NCI-H2196 (cell line): ENCODE data around the gene EGFLAM.
"Not testable (repeated sequence)": the region's sequence is repeated elsewhere in the genome, so short reads cannot be mapped to it uniquely, and the experiment has no call there.

Source experiments
- DNase-seq: peaks from one replicate; lab custom pipeline; 2025; ENCODE audit not compliant: unreplicated experiment; lab: John Stamatoyannopoulos, UW

Gene EGFLAM

DNA sequence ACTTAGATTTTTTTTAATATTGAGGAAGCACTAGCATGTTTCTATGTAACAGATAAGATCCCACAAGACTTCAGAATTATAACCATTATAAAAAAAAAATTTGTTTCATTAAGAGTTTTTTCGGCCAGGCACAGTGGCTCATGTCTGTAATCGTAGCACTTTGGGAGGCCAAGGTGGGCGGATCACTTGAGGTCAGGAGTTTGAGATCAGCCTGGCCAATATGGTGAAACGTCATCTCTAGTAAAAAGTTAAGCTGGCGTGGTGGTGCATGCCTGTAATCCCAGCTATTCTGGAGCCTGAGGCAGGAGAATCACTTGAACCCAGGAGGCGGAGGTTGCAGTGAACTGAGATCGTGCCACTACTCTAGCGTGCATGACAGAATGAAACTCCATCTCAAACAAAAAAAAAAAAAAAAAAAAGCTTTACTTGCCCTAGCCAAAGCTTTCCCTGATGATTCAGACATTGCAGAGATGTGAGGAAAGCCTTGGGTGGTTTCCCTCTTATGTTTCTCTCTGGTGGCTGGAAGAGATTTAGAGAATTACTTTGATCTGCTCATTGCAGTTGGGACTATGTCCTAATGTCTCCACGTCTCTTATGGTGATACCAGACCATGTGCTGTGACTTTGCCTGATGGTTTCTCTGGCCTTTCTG is 65.4 kb downstream of the EGFLAM start:
- no peak for DNase-seq

DNA sequence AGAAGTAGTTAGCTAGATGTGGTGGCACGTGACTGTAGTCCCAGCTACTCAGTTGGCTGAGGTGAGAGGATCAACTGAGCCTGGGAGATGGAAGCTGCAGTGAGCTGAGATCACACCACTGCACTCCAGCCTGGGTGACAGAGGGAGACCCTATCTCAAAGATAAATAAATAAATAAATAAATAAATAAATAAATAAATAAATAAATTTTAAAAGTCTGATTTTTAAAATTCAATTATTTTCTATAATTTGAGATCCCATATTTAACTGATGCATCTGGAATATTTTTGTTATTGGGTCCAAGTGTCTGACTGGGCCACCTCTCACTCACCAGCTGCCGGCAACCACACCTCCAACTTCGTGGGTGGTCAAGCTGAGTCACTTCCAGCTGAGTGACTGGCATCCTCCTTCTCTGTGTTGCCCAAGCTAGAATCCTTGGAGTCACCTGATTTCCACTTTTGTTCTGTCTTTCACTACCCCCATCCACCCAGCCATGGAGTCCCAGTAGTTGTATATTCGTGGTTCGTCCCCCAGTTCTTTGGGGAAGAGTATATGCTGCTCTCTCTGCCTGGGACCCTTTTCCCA is 70.9 kb downstream of the EGFLAM start:
- DNase-seq, result no peak

DNA sequence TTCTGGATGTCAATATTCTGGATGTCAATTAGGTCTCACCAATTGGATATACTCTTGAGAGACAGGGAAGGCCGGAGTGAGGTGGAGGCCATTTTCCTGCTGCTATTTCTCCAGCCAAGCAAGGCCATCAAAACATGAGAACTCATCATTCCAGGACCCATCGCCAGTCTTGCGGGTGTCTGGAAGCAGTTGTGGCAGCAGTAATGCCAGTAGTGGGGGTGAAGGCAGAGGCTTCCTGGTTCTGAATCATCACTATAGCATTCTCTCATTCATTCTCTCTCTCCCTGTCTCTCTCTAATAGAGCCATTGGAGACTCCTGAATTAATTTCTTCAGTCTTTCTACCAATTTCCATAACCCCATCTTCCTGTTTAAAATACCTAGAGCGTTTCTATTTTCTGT is 71.8 kb downstream of the EGFLAM start:
- no peak for DNase-seq

DNA sequence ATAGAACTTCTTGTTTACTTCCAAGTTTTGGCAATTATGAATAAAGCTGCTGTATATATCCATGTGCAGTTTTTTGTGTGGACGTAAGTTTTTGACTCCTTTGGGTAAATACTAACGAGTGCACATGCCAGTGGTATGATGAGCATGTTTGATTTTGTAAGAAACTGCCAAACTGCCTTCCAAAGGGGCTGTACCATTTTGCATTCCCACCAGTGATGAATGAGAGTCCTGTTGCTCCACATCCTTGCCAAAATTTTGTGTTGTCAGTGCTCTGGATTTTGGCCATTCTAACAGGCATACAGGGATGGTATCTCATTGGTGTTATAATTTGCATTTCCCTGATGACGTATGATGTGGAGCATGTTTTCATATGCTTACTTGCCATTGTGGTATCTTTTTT is 73.5 kb downstream of the EGFLAM start:
- DNase-seq, result no peak

DNA sequence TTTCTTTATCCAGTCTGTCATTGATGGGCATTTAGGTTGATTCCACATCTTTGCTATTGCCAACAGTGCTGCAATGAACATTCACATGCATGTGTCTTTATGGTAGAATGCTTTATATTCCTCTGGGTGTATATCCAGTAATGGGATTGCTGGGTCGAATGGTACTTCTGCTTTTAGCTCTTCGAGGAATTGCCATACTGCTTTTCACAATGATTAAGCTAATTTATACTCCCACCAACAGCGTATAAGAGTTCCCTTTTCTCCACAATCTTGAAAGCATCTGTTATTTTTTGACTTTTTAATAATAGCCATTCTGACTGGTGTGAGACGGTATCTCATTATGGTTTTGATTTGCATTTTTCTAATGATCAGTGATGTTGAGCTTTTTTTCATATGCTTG is 74.8 kb downstream of the EGFLAM start:
- DNase-seq, result not testable (repeated sequence)

DNA sequence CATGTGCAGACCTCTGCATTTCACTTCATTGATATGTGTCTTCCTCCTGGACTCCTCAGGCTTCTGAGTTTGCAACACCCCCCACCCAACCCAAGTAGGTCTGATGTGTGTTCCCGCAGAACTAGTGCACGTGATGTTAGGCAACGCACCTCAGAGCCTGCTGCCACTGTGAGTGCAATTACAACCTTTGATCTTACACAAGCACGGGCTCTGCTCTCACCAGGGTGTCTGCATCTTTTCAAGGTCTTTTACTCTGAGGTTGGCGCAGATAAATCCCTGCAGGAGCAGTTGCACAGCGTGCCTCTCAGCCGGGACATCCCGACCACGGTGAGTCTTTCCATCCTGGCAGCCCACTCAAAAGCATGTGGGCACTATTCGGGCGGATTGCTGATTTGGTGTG is 80.1 kb downstream of the EGFLAM start:
- DNase-seq, result no peak

DNA sequence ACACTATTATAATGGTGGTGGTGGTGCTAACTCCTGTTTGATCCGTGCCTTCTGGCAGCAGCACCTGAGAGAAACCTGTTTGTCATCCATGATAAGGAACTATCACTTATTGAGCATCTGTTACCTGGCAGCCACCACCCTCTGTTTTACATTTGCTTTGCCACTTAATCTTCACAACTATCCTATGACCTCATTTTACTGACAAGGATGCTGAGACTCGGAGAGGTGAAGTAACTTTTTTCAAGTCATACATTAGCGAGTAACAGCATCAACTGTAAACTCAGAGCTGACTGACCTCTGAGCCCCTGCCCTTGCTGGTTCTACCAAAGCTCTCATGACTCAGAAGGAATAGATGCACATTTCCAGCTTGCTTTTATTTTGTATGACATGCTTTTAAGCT is 81.1 kb downstream of the EGFLAM start:
- DNase-seq, result no peak

DNA sequence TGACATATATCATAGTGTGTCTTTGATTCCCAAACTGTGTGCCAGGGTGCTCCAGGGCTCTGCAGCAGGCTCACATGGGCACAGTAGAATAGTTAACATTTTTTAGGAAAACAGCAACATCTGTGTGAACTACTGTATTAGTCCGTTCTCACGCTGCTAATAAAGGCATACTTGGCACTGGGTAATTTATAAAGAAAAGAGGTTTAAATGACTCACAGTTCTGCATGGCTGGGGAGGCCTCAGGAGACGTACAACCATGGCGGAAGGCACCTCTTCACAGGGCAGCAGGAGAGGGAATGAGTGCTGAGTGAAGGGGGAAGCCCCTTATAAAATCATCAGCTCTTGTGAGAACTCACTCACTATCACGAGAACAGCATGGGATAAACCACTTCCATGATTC is 82.7 kb downstream of the EGFLAM start:
- no peak for DNase-seq

DNA sequence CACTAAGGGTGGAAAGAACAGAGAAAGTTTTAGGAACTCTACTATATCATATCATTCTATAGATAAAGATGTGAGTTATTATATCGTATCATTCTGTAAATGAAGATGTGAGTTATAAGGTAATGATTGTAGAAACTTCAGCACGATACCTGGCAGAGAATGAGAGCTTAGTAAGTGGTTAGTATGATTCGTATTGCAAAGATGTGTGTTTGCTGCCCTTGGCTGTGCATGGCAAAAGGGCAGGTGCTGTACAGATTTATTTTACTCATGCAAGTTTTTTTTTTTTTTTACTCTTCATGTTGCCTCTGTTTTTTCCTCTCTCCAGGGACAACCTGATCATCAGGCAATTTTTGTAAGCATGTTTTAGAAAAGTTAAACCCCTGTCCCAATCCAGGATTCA is 83.3 kb downstream of the EGFLAM start:
- no peak for DNase-seq

DNA sequence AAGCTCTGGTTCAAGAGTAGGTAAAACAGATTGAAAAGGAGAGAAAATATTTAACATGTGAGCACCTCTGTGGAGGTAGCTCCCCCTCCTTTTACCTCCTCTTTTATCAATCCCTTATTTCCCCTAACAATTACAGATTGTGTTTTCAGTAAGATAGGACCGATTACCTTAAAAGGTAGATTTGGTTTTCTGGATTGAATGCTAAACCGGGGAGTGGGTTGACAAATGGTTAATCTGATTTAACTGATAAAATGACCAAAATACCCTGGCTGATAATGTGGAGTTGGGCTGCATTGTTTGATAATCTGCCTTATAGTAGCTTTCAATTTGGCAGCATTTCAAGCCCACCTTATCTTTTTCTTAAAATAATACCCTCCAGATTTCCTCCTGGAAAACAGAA is 83.9 kb downstream of the EGFLAM start:
- DNase-seq, result no peak

DNA sequence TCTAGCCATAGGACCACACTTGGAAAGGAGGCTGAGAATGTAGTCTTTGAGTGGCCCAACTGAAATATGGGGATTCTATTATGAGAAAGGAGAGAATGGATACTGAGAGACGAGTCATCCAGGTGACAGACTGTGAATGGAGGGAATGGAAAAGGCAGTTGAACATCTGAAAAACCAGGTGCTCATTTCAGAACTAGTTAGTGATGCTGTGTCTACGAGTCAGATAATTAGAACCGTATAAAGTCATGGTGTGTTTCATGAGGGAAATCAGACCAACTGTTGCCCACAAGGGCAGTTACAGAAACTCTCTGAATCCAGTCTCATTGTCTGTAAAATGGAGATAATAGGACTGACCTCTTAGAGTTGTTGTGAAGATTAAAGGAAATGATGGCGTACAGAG is 86.5 kb downstream of the EGFLAM start:
- DNase-seq, result no peak

DNA sequence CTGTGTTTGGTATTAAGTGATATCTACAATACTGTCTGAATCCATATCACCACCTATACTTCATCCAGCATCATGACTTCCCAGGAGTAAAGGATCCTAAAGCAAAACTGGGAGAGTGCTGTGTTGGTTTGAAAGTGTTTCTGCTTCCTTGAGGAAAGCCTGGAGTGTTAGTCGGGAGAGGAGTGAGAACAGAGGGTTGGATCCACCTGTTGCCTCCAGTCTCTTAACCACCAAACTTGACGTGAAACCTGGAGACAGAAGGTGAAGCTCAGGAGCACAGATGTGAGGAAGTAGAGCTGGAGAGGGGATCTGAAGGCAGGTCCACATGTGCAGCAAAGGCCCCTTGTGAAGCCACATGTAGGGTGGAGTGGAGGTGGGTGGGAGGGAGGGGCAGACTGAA is 88.2 kb downstream of the EGFLAM start:
- no peak for DNase-seq

DNA sequence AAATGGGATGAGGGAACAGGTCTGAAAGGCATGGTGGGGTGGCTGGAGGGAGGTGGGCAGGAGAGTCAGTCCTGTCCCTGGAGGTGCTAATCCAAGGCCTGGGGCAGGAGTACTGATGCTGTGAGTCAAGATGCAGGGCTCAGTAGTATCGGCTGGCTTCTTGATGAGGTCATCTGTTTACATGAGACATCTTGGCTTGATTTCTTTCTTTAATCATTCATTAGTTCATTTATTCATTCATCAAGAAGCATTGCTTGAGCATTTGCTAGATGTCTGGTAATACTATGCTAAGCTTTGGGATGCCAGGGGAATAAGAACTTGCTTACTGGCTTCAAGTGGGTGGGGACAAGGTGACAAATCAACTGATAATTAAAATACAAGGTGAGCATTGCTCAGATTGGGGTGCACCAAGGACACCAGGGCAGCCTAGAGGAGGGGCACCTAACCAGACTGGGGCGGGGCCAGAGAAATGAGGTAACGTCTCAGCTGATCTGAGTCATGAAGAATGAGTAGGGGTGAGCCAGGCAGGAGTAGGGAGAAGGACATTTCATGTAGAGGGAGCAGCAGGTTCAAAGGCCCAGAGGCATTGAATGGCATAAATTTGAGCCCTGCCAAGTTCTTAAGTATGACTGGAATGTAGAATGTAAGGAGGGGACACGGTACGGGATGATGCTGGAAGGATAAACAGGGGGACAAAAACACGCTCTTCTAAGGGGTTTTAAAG is 88.8 kb downstream of the EGFLAM start:
- no peak for DNase-seq

DNA sequence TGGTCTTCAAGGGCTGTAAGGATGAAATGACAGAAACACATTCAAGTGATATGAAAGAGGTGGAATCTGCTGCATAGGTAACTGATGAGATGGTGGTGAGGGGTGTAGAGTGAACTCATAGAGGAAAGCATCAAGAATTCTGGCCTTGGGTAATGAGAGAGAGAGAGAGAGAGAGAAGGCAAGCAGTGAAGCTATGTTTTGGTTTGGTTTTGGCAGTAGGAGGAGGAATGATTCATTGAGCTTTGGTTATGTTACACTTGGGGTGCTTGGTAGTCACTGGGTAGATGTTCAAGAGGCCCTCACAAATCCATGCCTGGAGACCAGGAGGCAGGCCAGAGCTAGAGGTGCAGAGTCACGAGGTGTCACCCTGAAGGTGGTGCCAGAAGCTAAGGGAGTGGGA is 89.5 kb downstream of the EGFLAM start:
- DNase-seq, result no peak

DNA sequence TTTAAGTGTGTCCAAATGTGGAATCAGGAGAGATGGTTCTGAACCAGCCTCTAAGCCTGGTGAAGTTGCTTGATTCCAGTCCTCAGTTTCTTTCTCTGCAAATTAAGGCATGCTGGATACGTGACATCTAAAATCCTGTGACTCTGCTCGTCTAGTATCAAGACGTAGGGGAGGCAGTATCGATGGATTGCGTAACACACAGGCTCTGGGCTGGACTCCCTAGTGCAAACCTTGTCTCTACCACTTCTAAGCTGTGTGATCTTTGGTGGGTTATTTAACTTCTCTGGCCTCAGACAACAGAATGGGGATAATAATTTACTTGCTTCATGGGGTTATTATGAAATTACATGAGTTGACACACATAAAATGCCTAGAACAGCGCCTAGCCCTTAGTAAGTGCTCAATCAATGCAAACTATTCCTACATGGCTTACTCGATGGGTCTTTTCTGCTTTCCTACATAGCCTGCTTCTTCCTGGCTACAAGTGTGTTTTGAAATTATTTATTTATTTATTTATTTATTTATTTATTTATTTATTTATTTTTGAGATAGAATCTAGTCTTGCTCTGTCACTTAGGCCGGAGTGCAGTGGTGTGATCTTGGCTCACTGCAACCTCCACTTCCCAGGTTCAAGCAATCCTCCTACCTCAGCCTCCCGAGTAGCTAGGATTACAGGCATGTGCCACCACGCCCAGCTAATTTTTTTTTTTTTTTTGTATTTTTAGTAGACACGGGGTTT is 102.1 kb downstream of the EGFLAM start:
- DNase-seq, result no peak

DNA sequence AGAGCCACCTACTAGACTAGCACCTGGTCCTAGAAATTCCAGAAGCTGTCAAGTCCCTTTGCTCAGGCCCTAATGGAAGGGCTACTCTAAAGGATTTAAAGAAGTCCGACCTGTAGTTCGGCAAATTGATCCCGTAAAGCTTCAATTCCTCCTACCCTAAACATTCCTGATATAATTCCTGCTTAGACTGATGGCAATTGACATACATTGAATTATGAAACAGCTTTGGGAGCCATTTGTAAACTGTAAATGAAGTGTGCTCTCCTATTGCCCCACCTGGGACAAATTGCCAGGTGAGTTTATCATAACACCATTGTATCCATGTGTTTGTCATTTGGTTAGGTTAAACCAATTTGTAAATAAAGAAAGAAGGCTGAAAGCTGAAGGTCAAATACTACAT is 104.4 kb downstream of the EGFLAM start:
- no peak for DNase-seq

DNA sequence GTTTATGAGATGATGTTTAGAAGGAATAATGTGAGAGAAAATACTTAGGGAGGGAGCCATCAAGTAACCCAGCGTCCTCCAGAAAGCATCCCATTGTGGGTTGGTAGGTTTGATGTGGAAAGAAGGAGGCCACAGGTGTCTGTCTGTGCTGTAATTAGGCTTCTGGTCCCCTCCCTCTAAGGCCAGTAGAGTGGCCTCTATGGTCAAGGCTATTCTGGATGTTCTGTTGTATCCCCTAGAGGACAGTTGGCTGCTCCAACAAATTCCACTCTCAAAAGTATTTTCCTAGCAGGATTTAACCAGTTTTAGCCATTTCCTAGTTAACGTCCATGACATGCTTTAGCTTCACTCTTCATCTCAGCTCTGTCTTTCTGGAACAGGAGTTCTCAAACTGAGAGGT is 106.5 kb downstream of the EGFLAM start:
- DNase-seq, result no peak

DNA sequence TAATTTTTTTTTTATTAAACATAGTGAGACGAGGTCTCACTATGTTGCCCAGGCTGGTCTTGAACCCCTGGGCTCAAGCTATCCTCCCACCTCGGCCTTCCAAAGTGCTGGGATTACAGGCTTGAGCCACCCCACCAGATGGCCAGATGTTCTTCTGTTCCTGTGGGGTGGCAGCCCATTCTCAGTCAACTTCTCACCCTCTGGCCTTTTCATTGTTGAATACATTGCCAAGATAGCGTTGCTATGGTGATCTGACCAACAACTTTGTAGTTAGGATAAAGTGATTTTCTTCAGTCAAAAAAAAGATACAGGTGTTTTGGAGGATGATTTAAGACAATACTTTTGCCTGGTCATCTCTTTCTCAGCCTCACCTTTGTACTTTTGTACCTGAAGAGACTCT is 109.1 kb downstream of the EGFLAM start:
- no peak for DNase-seq

DNA sequence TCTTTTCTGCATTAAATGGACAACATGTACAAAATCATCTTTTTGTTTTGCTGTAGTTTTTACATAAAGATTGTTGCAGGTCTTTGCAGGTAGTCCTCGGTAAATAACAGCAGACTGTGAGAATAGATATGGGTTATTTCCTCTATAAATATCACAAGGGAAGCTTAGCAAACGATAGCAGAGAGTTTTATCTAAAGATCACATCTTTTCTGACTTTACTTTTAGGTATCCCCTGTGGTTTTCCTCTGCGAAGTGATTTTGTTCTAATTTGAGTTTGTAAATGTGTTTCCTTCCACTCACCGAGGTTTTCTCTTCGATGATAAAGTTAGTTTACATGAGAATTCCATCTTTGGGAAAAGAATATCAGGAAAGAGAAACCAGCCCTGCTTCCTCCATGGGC is 109.6 kb downstream of the EGFLAM start:
- DNase-seq, result no peak

DNA sequence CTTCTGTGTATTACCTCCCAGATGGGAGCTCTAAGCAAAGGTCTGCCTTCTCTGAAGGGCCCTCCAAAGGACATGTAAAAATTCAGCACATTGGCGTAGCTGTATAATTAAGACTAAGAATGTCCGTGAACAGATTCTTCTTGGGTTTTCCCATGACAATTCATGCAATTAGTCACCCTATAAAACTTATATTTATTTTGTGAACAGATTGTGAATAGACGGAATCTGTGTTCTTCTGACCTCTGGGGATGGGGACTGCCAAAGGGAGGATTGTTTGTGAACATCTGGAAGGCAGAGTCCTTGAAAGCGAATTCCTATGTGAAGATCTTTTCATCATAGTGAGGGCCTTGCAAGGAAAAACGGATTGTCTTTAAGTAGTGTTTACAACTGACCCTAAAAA is 111.3 kb downstream of the EGFLAM start:
- DNase-seq, result no peak

DNA sequence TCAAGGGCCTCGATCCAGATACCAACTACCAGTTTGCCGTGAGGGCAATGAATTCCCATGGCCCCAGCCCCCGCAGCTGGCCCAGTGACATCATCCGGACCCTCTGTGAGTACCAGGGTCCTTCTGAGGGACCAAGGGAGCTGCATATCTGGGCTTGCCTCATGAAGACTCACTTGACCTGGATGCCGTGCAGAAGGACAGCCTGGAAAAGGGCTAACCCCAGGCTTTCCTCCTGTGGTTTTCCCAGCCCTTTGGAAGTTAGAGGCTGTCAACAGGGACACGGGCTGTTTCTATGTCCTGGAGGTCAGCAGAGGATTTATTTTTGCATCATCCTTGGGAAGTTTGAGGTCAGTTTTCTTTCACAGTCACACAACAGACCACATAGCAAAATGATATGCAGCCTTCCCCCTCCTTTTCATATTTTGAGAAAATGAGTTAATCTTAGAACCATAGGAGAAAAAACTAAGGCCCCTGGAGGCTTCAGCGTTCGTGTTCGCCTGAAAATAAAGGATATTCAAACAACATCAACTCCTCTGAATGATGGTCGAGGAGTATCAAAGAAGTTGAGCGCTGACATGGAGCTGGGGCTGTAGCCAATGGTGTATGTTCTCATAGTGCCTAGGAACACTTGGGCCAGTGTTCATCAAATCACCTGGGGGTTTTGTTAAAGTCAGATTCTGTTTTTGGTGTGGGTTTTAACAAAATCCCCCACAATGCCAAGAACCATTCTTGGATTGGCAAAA is 112.2 kb downstream of the EGFLAM start:
- DNase-seq, result no peak
